Suprapubic skin (tissue), 4 donors: ENCODE measurements around the gene MIXL1. TPM values are rescaled to one million over a fixed set of nuclear protein-coding genes. Genes with fewer than 3 reads are reported as not detected.
"Not testable (repeated sequence)": the region's sequence is repeated elsewhere in the genome, so short reads cannot be mapped to it uniquely, and the experiment has no call there.

ENCODE experiments used
- DNase-seq, 2 donors: peaks; one replicate each; pipeline ENCODE4 v3.0.0-alpha.2; 2019; ENCODE audit warnings: low spot score in 2 of 2
- H3K27ac ChIP-seq: fragments of 200-600 bp; sonication (generic); one replicate; pipeline ENCODE4 v1.5.1; 2019
- H3K27me3 ChIP-seq: fragments of 200-600 bp; sonication (generic); one replicate; pipeline ENCODE4 v1.5.1; 2019
- H3K36me3 ChIP-seq: fragments of 200-600 bp; sonication (generic); one replicate; pipeline ENCODE4 v1.5.1; 2019
- H3K4me1 ChIP-seq: fragments of 200-600 bp; sonication (generic); one replicate; pipeline ENCODE4 v1.5.1; 2019
- H3K4me3 ChIP-seq: fragments of 200-600 bp; sonication (generic); one replicate; pipeline ENCODE4 v1.5.1; 2019; ENCODE audit warnings: mild to moderate bottlenecking
- H3K9me3 ChIP-seq: fragments of 200-600 bp; sonication (generic); one replicate; pipeline ENCODE4 v1.5.1; 2019
- EP300 ChIP-seq: sonication (generic); formaldehyde crosslinking; IDR thresholded peaks from one replicate; pipeline ENCODE4 v1.6.1; 2017; ENCODE audit warnings: antibody characterized with exemption
- POLR2A ChIP-seq, 2 donors: fragments of 450-650 bp; IDR thresholded peaks; one replicate each; pipeline ENCODE4 v1.6.1; 2017; ENCODE audit warnings: antibody characterized with exemption in 2 of 2, mild to moderate bottlenecking in 2 of 2, moderate library complexity in 2 of 2
- POLR2AphosphoS5 ChIP-seq, 3 donors: sonication (generic); formaldehyde crosslinking; IDR thresholded peaks; one replicate each; pipeline ENCODE4 v1.6.1; 2017; ENCODE audit warnings: antibody characterized with exemption in 3 of 3
- WGBS: methylation state at CpG from one replicate; pipeline ENCODE4 v1.1.5; 2018; 5-methylcytosine and 5-hydroxymethylcytosine counted together
- total RNA-seq, 4 donors: library from RNA; depleted of rRNA; stranded (reverse); fragments of >200 nt; gene quantifications; one replicate each; pipeline ENCODE4 v1.1.0, GENCODE V29; 2016
- TF ChIP-seq, protein P1 (sequence below), 2 donors: fragments of 200-600 bp in 1 of 2; fragments of 450-650 bp in 1 of 2; sonication (generic) in 1 of 2; IDR thresholded peaks; one replicate each; pipeline ENCODE4 v1.5.1; 2016 to 2019; ENCODE audit warnings: antibody characterized with exemption in 2 of 2, mild to moderate bottlenecking in 1 of 2, moderate library complexity in 1 of 2

Gene MIXL1
- total RNA-seq, 4 donors from 2014 or later = 0.45 TPM; not detected in 3

DNA sequence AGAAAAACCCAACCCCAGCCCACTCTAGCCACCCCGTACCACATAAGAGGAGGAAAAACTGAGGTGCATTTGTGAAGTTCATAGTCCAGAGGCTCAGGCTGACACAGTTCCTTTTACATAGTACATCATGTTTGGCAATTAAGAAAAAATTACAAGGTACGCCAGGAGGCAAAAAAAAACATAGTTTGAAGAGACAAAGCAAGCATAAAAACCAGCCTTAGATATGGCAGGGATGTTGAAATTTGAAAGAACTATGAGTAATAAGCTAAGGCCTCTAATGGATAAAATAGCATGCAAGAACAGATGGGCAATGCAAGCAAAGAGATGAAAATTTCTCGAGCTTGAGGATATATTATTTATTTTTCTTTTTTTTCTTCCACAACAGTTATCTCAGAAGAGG lies 31.9 kb downstream of the MIXL1 start:
- H3K4me1 ChIP-seq = no peaks in the 10 kb centered on the region
- H3K36me3 ChIP-seq = no peaks in the 10 kb centered on the region
- 82% methylated on average over 3 of the region's 3 CpGs for WGBS
- H3K9me3 ChIP-seq = no peaks in the 10 kb centered on the region
- no peak for DNase-seq
- no peaks in the 10 kb centered on the region for H3K27me3 ChIP-seq
- TF ChIP-seq EP300 (no peak), POLR2A (IDR thresholded peaks at IDR 0.05) (no peak), POLR2AphosphoS5 (IDR thresholded peaks at IDR 0.05) (no peak)
- TF ChIP-seq, protein P1, sequence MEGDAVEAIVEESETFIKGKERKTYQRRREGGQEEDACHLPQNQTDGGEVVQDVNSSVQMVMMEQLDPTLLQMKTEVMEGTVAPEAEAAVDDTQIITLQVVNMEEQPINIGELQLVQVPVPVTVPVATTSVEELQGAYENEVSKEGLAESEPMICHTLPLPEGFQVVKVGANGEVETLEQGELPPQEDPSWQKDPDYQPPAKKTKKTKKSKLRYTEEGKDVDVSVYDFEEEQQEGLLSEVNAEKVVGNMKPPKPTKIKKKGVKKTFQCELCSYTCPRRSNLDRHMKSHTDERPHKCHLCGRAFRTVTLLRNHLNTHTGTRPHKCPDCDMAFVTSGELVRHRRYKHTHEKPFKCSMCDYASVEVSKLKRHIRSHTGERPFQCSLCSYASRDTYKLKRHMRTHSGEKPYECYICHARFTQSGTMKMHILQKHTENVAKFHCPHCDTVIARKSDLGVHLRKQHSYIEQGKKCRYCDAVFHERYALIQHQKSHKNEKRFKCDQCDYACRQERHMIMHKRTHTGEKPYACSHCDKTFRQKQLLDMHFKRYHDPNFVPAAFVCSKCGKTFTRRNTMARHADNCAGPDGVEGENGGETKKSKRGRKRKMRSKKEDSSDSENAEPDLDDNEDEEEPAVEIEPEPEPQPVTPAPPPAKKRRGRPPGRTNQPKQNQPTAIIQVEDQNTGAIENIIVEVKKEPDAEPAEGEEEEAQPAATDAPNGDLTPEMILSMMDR (IDR thresholded peaks at IDR 0.05) = no peak
- no peak overlapping the region for H3K27ac ChIP-seq
- H3K4me3 ChIP-seq = no peak overlapping the region

DNA sequence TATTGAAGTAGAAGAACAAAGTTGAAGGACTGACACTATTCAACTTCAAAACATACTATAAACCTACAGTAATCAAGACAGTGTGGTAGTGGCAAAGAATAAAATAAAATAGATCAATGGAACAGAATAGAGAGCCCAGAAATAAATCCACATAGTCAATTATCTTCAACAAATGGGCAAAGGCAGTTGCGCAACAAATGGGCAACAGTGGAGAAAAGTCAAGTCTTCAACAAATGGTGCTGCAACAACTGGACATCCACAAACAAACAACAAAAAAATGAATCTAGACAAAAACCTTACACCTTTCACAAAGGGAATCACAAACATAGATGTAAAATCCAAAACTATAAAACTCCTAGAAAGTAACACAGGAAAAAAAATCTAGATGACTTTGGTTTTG lies 38.4 kb downstream of the MIXL1 start:
- Histone ChIP-seq H3K27ac (no peak overlapping the region), H3K4me1 (no peaks in the 10 kb centered on the region), H3K36me3 (peaks cover 7% of the 10 kb centered on the region), H3K4me3 (no peak overlapping the region), H3K9me3 (no peaks in the 10 kb centered on the region), H3K27me3 (no peaks in the 10 kb centered on the region)
- DNase-seq = no peak
- WGBS = 93% methylated on average over 1 of the region's 1 CpG
- no peak for TF ChIP-seq POLR2A (IDR thresholded peaks at IDR 0.05)
- no peak for TF ChIP-seq POLR2AphosphoS5 (IDR thresholded peaks at IDR 0.05)
- TF ChIP-seq, protein P1 (IDR thresholded peaks at IDR 0.05) = no peak
- no peak for TF ChIP-seq EP300

- H3K4me1 ChIP-seq = no peaks in the 10 kb centered on the region
Observed at GRCh38 chr1:226268421-226269124, 45.1 kb downstream of the MIXL1 start.

DNA sequence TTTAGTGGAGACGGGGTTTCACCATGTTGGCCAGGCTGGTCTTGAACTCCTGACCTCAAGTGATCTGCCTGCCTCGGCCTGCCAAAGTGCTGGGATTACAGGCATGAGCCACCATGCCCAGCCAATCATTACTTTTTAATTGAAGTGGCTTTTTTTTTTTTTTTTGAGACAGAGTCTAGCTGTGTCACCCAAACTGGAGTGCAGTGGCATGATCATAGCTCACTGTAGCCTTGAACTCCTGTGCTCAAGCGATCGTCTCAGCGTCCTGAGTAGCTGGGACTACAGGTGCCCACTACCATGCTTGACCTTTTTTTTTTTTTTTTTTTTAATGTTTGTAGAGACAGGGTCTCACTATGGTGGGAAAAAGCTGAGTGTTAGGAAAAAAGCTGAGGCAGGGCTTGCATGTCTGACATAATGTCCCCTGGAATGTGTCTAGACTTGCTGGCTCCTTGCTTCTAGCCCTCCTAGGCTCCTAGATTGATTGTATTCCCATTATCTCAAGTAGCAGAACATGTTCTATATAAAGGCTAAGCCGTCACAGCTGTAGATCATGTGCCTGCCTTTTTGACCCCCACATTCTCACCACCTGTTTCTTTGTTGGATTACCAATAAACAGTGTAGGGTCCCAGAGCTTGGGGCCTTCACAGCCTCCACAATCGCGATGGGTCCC lies 48.9 kb downstream of the MIXL1 start:
- H3K9me3 ChIP-seq, H3K27me3 ChIP-seq, H3K4me1 ChIP-seq, H3K4me3 ChIP-seq, DNase-seq, H3K27ac ChIP-seq, H3K36me3 ChIP-seq: not testable (repeated sequence)
- WGBS = 77% methylated on average over 8 of the region's 8 CpGs

More at GRCh38 chr1:226268421-226269124, 45.1 kb downstream of the MIXL1 start:
- Histone ChIP-seq H3K9me3 (no peaks in the 10 kb centered on the region), H3K4me3 (no peak overlapping the region), H3K27me3 (no peaks in the 10 kb centered on the region), H3K36me3 (no peaks in the 10 kb centered on the region), H3K27ac (no peak overlapping the region)
- TF ChIP-seq, protein P1 (IDR thresholded peaks at IDR 0.05) = no peak
- TF ChIP-seq POLR2A (IDR thresholded peaks at IDR 0.05) (no peak), EP300 (no peak), POLR2AphosphoS5 (IDR thresholded peaks at IDR 0.05) (no peak)
- 71% methylated on average over 3 of the region's 3 CpGs for WGBS
- no peak for DNase-seq

DNA sequence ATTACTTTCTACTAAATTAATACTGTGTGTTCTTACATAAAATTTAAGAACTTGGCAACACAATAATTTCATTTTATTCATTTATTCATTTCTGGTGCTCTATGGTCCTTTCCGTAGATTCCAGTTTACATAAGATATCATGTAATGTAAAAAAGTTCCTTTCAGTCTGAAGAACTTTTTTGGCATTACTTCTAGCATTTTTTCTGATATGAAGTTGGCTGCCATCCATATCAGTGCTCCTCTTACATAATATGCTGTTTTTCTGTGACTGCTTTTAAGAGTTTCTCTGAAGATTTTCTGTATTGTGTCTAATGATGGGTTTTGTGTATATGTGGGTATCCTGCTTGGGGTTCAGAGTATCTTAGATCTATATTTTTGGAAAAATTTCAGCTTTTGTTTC lies 50.7 kb downstream of the MIXL1 start:
- WGBS = 76% methylated on average over 1 of the region's 1 CpG
- DNase-seq = no peak
- no peak overlapping the region for H3K27ac ChIP-seq

DNA sequence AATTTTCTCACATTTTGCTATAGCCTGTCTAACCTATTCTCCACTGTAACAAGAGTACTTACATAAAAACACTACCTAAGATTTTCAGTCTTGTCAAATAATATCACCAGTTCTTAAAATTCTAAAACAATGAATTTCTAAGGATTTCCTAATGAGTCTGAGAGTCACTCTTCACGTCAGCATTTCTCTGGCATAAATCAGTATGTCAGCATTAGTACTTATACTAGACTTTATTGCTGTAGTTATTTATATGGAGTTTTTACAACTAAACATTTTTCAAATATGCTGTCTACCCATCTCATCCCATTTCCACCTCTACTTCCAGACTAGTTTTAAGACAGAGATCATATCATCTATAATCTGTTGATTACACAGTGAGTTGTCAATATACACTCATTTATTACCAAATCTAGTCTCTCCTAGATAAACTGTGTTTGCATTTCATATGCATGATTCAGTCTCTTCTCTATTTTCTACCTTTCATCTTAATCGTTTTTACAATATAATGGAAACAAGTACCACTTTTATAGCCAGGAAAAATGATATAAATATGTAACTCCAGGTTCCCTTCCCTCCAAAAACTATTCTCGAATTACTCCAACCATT lies 52.7 kb downstream of the MIXL1 start:
- no peak overlapping the region for H3K4me3 ChIP-seq
- WGBS = 85% methylated on average over 3 of the region's 3 CpGs
- TF ChIP-seq EP300 (no peak), POLR2A (IDR thresholded peaks at IDR 0.05) (no peak), POLR2AphosphoS5 (IDR thresholded peaks at IDR 0.05) (no peak)
- no peak overlapping the region for H3K27ac ChIP-seq
- H3K36me3 ChIP-seq = no peaks in the 10 kb centered on the region
- no peaks in the 10 kb centered on the region for H3K4me1 ChIP-seq
- no peaks in the 10 kb centered on the region for H3K27me3 ChIP-seq
- DNase-seq = no peak
- H3K9me3 ChIP-seq = no peaks in the 10 kb centered on the region

More for the DNA sequence above, 50.7 kb downstream of the MIXL1 start:
- no peaks in the 10 kb centered on the region for H3K9me3 ChIP-seq
- no peak overlapping the region for H3K4me3 ChIP-seq
- TF ChIP-seq EP300 = no peak
- TF ChIP-seq POLR2A (IDR thresholded peaks at IDR 0.05) = no peak
- no peak for TF ChIP-seq POLR2AphosphoS5 (IDR thresholded peaks at IDR 0.05)
- no peaks in the 10 kb centered on the region for H3K36me3 ChIP-seq
- no peaks in the 10 kb centered on the region for H3K27me3 ChIP-seq
- H3K4me1 ChIP-seq = no peaks in the 10 kb centered on the region

Other genes with a start within 250 kb of the MIXL1 start
- 10 to 100 TPM; 19.7 to 37.2 (median 26.5) TPM for gene SDE2, start 224.3 kb upstream of the MIXL1 start, total RNA-seq
- gene H3-3A, start 160.9 kb upstream of the MIXL1 start, total RNA-seq = 100 to 1,000 TPM; 224 to 510 (median 444) TPM
- gene ACBD3, start 36.9 kb upstream of the MIXL1 start, total RNA-seq = 10 to 100 TPM; 38.0 to 64.5 (median 42.4) TPM
- 1 to 10 TPM; 3.6 to 5.9 (median 4.4) TPM for gene LIN9, start 85.5 kb downstream of the MIXL1 start, total RNA-seq
- 10 to 100 TPM; 55.7 to 70.0 (median 60.6) TPM for gene PARP1, start 184.4 kb downstream of the MIXL1 start, total RNA-seq